GM18499 (cell line): Measurements from ENCODE around the gene HPSE2.

Experiments
- ATAC-seq: cut with Tn5 transposase; IDR thresholded peaks from one replicate; pipeline ENCODE4 v1.9.1; 2021; ENCODE audit warnings: moderate number of reproducible peaks; ENCODE audit not compliant: insufficient read depth, unreplicated experiment

HPSE2 gene

DNA sequence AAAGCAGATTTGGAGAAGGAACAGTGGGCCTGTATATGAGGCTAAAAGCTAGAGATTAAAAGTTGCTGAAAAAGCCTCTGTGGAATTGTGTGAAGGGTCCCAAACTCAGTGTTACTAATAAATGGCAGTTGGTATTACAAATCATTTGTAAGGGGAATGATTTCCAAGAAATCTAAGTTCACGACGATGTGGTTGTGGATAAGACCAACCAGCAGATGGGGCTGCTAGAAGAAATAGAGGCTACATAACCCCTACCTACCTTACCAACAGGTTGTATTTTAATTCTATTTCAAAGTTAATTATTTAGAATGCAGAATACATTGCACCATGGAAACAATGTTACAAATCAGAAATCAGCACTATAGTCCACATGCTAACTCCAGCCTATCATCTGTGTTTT is 377.1 kb downstream of the HPSE2 start:
- ATAC-seq, result no peak

DNA sequence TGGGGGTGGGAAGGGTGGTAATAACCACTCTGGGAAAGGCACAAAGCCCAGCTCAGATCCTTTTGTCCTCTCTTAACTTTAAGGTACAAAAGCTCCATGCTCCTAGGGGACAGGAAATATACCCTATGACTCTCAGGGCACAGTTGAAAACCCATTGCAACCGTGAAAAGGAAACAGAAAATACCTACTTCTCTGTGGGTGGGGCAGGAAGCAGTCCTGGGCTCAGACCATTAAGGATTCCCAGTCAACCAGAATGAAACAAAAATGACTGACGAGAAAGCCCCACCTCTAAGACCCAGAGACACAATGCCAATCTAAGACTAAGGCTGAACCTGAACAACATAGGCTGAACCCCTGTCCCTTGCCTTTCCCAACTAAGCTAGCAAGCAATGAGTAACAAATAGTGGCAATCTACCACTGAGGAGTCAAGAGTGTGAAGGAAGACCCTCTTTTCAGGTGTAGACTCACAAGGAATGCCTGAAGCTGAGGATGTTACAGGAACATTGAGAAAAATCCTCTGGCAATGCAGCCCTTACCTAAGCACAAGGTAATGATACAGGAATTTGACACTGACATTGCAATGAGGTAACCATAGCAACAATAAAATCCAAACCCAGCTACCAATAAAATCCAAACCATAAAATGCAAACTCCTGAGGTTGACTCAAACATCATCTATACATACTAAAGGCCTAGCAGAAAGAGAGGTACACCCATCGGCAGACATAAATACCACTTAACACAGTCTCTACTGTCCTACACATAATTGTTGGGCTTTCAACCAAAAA is 380.1 kb downstream of the HPSE2 start:
- ATAC-seq, result no peak

DNA sequence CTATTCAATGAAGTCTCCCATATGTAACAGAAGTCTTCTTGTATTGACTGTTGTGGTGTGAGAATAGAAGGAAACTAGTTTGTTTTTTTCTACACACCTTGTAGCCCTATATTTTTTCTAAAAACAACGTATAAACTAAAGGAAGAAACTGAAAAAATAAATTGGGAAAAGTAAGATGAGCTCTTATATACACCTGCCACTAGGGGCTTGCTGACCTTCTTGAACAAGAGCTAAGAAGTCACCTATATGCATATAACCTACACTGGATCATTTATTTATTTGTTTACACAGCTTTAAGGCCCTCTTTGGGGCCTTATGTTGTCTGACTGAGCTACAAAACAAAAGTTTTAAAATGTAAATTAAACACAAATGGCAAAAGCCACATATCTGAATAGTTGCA is 383.0 kb downstream of the HPSE2 start:
- ATAC-seq, result no peak

DNA sequence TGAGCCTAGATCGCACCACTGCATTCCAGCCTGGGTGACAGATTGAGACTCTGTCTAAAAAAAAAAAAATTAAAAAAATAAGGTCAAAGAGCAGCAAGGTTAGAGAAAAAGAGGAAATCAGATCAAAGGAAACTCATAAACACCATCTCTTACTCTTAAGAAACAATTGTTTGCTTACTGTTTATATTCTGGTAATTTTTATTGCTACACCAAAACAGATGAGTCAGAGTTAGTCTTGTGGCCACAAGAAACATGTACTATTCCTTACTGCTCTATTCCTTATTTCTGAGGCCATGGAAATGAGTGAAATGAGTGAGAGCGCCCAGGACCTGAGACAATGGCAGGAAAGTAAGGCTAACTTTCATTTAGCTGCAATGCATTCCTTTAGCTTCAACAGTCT is 387.3 kb downstream of the HPSE2 start:
- no peak for ATAC-seq

DNA sequence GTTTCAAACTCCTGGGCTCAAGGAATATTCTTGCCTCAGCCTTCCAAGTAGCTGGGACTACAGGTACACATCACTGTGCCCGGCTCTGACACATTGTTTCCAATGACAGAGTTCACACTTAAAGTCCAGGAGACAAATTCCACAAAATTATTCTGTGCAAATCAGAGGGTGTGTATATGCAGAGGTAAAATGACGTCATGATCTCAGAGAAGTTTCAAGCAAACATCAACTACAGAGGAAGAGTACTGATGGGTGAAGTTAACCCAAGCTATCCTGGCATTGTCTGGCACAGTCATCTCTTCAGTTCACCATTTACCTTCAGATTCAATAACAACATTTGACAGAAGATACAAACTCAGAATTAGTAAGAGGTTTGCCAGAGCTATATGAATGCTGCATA is 388.9 kb downstream of the HPSE2 start:
- ATAC-seq, result no peak

DNA sequence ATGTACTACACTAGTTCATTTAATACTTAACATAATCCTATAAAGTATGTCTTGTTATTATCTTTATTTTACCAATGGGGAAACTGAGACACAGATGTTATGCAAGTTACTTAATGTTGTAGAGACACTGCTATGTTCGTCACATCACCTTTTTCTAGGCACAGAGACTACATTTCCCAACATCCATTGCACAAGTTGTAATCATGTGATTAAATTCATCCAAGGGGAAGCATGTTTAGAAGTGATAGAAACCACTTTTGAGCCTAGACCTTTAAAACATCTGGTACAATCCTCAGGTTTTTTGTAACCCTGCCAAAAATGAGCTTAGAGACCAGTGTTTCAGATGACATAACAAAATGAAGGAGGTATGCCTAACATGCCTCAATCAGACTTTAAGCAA is 402.1 kb downstream of the HPSE2 start:
- ATAC-seq, result no peak

DNA sequence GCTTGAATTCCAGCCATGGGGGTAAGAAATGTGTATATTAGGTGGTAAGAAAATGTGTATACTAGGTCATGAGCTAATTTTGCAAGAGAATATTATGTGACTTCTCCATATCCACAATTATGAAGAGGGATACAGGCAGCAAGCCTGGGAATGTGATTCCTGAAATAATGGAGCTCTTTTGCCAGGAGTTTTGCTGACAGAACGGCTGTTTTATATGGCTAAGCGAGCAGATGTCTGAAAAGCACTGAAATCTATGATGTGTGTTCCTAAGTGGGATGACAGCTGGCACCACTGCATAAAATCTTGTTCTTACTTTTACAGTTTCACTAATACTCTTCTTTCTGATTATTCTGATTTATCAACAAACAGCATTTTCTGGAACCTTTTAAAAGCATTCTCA is 402.9 kb downstream of the HPSE2 start:
- no peak for ATAC-seq

DNA sequence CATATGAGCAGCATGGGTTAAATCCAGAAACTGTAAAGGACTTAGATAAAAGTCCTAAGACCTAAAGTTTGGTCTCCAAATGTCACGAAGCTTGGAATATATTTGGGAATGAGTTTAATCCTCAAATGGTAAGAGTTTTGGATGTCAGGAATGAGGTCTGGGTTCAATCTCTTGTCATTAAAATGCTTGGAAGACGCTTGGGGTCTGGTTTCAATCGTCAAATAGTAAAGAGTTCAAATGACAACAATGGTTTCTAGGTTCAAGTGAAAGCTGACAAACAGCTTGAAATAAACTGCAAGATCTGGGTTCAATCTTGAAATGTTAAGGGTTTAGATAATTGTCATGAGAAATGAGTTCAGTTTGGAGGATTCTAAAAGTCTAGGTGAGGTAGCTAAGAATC is 403.5 kb downstream of the HPSE2 start:
- no peak for ATAC-seq

DNA sequence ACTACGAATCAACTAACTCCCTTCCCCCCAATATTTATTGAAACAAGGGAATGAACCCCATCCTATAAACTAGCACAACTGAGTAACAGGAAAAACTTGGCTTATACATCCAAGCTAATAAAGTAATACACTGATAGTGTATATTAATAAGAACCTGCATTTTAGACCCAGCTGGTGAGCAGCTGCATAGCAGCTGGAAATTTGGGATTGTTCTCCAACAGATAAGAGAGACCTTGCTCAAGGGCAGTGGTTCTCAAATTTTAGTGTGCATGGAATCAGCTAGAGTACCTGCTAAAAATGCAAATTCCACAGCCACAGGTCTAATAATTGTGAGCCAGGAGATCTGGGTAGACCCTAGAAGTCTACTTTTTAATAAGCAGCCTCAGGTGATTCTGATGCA is 404.3 kb downstream of the HPSE2 start:
- ATAC-seq, result no peak

DNA sequence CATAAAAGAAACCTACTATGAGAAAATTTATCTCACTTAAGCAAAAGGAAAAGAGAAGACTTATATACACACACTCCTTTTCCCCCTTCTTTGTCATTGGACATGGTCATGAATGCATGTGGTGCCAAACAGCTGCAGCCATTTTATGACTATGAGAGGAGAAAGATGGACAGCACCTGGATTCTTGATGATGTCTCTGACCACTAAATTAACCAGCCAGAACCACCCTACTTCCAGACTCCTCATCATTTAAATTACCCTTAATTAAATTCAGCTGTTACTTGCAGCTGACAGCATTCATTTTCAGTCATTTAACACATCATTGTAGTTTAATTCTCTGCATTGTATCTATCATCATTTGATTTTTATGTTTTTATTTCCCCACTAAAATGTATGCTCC is 409.9 kb downstream of the HPSE2 start:
- ATAC-seq, result no peak

DNA sequence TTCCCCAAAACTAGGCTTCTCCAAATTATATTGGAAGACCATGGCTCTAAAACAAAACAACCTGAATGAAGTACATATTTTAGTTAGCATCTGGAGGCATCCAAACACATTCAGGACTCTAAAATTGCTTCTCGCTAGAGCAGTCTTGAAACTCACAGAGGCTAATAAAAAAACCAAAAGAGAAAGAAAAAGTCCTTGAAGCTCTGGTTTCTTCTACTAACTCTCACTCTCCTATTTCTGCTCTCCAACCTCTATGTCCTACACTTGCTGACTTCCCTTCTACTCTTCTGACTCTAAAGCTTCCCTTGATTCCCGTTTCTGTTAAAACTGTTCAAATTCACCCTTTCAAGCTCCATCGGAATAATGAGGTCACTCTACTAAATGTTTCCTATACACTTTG is 418.3 kb downstream of the HPSE2 start:
- no peak for ATAC-seq

DNA sequence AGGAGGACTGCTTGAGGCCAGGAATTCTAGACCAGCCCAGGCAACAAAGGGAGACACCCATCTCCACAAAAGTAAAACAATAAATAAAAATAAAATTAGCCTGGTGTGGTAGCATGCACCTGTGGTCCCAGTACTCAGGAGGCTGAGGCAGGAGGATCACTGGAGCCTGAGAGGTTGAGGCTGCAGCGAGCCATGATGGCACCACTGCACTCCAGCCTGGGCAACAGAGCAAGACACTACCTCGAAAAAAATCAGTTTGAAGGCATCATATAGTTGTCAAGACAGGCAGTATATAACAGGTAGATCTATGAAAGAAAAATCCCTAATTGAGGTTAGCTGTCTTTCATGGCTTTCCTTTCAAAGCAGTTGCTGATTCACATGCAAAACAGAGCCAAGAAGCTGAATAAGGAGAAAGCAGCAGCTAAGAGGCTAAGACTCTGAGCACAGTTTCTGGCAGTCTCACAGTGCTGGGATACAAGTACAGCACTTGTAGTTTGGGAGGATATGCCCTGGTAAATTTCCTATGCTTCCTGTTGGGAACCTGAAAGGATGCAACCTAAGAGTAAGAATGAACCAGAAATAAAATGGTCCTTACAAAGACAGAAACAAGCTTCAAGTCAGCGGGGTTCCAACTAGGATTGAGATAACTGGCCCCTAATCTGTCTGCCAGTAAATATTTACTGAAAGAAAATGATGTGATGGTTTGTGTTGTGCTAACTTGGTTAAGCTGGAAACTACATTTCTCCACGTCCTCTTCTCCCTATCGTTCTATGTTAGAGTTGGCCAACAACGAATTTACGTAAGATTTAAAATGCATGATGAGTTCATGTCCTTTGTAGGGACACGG is 420.4 kb downstream of the HPSE2 start:
- no peak for ATAC-seq

DNA sequence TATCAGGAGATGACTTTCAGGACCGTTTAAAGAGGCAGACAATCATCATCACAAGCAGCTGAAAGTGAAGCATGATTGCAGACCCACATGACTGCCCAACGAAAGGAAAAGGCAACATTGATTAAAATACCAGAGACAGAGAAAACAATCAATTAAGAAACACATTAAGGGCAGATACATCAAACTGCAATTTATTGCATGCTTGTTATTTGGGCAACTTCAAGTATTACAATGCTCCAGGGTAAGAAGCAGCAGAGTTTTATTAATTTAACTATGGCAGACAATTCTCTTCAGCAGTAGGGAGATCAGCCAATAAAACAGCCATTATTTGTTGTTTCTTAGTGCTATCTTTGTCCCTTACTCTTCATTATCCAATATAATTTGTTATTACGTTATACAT is 421.2 kb downstream of the HPSE2 start:
- no peak for ATAC-seq

DNA sequence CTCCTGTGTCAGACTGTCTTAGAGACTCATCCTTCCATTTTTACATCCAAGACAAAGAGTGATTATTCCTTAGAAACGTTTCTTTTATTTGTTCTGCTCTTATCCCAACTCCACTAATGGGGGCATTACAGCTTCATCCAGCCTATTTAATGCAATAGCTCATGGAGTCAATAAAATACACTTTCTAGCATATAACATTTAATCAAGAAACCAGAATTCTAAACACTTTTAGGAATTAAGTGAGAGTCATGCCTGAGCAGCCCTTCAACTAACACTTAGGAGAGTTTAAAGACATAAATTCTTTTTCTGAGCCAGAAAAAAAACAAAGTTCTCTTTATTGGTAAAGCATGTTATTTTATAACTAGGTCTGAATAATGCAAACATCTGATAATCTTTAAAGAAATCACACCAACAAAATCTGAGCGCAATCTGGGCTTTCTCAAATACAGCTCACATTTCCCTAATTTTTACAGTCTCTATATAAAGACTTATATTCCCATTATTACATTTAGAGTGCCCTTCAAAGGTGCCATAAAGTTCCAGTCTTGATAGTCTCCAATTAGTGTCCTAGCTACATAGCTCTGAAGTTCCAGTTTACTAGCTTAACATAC is 427.3 kb downstream of the HPSE2 start:
- no peak for ATAC-seq

DNA sequence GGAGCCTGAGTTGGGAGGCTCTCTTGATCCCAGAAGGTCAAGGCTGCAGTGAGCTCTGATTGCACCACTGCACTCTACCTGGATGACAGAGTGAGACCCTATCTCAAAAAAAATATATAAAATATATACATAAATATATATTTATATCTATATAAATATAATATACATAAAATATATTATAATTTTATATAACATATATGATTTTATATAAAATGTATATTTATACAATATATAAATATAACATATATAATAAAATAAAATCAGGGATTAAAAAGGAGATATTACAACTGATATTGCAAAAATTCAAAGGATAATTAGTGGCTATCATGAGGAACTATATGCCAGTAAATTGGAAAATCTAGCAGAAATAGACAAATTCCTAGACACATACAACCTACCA is 435.4 kb downstream of the HPSE2 start:
- ATAC-seq, result no peak

DNA sequence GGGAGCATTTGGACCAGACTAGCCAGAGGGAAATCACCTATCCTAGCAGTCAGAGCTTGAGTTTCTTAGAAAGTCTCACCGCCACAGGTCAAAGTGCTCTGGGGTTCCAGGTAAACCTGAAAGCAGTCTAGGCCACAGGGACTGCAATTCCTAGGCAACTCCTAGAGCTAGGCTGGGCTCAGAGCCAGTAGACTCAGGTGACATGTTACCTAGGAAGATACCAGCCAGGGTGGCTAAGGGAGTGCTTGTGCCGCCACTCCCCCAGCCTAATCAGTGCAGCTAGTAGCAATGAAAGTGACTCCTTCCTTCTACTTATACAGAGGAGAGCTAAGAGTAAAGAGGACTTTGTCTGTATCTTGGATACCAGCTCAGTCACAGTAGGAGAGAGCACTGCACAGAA is 440.2 kb downstream of the HPSE2 start:
- ATAC-seq, result no peak

DNA sequence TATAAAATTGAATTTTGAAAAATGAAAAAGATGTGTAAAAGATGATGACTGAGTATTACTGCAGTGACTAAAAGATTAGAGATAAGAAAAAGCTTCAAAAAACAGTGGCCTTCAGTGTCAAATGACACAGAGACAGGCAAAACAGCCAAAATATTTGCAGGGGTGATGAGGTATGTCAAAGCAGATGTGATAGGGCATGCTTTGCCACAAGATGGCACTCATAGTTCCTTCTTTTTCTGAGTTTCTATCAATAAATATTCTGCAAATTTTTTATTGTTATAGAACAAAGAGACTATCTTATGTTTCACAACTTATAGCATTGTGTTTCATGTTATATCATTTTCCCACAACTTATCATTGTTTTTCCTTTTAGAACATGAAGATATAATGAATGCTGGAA is 444.8 kb downstream of the HPSE2 start:
- ATAC-seq, result no peak

DNA sequence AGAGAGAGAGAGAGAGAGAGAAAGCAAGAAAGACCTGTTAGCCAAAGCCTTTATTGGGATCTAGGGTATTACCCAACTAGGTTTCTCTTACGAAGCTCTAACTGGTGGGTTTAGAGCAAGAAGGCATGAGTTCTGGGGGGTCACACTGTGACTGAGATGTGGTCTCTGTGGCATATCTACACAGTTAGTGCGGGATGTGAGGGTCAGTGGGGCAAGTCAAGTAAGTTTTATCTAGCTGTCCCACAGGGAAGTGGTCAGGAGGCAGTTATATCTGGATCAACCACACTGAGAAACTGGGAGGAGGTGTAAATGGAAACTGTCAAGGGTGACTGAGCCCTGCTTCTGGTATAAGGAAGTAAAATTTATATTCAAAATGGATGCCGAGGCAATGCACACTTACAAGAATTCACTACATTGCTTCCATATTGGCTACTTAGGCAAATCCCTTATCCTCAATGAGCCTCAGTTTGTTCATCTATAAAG is 457.3 kb downstream of the HPSE2 start:
- no peak for ATAC-seq

DNA sequence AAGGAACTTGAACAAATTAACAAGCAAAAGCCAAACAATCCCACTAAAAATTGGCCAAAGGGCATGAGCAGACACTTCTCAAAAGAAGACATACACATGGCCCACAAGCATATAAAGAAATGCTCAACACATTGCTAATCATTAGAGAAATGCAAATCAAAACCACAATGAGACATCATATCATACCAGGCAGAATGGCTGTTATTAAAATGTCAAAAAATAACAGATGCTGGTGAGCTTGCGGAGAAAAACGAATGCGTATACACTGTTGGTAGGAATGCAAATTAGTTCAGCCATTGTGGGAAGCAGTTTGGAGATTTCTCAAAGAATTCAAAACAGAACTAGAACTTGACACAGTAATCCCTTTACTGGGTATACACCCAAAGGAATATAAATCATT is 477.2 kb downstream of the HPSE2 start:
- no peak for ATAC-seq

DNA sequence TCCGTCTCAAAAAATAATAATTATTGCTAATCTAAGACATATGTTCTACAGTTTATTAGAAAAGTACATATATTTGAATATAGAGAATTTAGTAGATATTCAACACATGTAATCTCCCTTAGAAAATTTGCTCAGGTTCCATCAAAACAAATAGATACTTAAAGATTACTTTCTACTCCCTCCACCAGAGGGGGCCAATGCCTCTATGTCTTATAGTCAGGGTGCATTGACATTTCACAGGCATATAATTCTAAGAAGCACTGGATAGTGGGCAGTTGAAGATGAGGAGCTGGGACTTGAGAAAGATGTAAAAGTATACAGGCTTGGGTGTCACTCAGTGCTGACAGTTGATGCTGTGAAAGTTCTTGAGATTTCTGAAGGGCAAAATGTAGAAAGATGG is 487.4 kb downstream of the HPSE2 start:
- ATAC-seq, result no peak

DNA sequence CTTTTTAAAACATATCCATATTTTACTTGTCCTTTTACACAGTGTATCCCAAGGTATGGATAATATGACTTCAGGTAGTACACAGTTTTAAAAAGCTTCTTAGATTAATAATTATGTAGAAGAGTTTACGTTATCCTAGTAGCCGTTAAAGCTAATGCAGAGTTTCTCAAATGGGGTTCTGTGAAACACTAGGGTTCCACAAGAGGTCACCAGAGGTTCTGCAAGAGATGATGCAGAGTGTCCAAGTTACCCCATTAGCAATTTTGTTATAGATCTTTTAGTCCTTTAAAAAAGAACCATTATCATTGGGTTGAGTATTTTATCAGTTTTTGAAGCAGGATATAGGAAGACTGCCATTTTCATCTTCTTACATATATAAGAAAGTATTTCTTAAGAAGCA is 490.0 kb downstream of the HPSE2 start:
- no peak for ATAC-seq
